Kasumi-1 (cell line): ENCODE data around the gene HOXB9.

Experiments used
- DNase-seq, 2 experiments: peaks; one replicate each; lab custom pipeline; 2025; lab: John Stamatoyannopoulos, UW

Gene HOXB9

GRCh38 chr17:48626245-48627117 lies at the start of gene HOXB9:
Gene HOXB9 (minus strand): TSS chr17:48626358. CDS start chr17:48626269, 89 bp downstream.
- no peak for DNase-seq

DNA sequence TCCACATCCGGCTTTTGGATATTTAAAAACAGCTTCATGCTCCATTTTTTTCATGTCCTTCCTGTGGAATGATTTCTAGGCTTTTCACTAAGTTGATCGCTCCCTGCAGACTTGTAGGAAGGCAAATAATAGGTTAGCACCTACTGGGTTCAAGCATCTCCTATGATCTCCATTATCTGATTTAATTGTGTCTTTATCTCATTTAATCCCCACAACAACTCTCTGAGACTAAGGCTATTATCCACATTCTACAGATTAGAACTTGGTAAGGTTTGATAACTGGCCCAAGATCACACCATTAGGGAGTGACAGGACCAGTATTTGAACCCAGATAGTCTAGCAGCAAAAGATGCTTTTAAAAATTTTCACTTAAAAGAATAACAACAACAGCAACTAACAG lies 46.2 kb upstream of the HOXB9 start:
- DNase-seq, result no peak

GRCh38 chr17:48671697-48672171 lies 45.6 kb upstream of the HOXB9 start:
- DNase-seq, result peak; percentile 64 to 72

DNA sequence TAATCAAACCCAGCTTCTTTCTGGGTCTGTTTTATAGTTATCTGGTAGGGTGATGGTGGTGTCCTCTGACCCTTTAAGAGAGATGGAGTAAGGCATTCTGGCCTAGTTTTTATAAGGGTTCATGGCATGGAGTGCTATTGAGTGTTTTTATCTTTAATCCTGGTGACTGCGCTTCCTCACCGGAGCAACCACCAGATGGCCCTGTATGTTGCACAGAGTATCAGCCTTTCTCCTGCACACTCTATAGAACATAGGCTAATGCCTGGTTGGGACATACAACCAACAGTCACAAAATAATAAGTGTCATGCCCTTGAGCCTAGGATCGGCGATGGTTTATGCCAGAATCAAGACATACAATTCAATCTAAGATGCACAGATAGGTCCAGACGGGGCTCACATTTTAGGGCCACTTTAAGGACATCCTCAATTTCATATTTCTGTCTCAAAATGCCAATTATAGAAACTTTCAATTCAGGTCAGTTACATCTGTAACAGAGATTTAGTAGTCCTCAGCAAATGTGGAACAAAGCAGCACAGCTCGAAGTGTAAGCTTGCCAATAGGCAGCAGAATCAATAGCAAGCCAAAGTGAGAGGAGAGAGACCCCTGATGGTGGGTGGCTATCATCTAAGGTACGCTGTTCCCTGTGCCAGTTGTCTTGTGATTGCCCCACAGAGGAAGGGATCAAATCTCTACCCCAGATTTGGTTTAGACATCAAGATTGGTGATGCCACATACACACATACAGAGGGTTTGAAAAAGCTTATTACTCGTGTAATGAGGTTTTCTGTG lies 37.2 kb upstream of the HOXB9 start:
- DNase-seq, result peak in 1 of 2 experiments; percentile 8

DNA sequence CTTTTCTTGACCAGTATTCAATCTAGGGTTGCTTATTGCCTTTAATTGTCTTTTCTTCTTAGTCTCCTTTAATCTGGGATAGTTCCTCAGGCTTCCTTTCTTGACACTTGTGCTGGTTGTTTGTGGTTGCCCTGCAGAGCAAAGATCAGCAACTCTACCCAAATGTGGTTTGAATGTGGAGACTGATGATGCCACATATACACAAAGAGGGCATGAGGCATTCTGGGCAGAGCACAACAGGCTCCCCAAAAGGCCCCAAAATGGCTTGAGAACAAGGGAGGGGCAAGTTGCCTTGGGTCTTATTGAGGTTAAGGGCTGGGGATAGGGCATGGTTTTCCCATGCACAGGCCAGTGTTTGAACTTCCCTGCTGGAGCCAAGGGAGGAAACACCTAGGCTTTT lies 29.8 kb upstream of the HOXB9 start:
- DNase-seq, result no peak

GRCh38 chr17:48649741-48650140 lies 23.6 kb upstream of the HOXB9 start:
- DNase-seq, result no peak

DNA sequence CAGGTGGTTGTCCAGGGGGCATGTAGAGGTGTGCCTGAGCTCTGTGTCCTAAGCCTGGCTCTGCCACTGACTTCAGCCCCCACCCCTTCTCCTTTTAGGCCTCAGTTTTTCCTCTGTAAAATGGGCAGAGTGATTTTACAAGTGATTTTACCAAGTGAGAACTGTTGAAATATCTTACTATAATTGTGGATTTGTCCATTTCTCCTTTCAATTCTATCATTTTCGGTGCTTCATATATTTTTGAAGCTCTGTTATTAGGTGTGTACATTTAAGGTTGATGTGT lies 21.7 kb upstream of the HOXB9 start:
- DNase-seq, result no peak

DNA sequence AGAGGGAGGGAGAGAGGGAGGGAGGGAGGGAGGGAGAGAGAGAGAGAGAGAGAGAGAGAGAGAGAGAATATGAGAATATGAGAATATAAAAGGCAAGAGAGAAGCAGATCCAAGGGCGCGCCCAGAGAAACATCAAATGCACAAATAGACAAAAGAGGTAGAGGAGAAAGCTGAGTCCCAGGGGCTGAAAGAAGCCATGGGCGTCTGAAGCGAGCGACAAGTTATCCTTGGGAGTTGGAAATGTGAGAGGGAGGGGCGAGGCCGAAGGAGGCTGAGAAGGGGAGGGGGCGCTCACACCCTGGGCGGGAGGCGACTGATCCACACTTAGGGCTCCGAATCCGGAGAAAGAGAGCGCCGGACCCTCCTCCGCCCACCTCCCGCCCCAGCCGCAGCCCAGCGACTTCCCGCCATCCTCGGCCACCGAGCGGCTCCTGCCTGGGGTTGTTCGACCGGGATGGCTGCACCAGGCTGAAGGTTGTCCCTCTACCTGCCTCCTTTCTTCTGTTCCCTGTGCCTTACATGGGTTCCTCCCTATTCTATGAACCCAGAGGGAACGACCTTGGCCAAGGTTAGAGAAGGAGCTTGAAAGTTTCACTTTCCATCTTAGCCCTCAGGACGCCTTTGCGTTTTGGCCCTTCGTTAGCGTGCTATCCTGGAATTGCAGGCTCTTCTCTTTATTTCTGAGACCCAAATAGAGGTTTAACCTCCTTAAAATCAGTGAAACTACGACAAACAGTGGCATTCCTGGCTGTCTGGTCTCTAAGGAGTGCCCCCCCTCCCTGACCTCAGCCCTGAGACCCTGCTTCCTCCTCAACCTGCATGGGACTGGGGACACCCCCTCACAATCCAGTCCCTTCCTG lies 21.2 kb upstream of the HOXB9 start:
- DNase-seq, result no peak

DNA sequence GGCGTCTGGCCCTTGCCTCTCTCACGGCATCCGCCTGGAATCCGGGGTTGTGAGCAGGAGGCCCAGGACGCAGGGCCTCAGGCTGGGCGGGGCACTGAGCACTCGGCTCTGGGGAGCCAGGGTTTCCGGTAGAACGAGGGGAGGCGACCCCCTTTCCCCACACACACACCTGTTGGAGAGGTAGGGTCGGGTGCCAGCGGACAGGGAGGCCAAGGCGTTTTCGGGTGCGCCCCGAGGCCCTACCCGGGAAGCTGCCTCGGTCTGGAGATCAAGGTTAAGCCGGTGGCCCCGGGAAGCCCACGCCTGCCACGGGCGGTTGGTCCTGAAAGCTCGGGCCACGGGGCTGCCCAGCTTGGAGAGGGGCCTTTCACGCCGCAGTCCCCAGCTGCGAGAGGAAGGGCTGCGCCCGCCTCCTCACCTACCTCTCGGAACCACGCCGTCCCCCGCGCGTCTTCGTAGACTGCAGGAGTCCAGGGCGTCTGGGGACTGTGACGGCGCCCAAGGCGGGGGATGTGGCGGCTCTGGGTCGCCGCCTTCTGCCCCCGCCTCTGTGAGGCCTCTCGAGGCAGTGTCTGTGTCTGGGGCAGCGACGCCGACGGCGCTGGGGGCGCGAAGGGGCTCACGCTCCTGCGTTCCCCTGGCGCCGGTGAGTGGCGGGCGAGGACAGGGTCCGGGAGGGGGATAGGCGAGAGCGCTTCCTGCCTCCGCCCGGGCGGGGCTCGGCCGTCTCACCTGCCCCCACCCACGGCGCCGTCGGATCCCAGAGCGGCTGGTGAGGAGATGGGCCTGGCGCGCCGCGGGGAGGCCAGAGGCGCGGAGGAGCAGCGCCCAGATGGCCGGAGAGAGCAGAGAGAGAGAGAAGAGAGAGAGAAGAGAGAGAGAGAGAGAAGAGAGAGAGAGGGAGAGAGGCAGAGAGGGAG lies 20.3 kb upstream of the HOXB9 start:
- no peak for DNase-seq

DNA sequence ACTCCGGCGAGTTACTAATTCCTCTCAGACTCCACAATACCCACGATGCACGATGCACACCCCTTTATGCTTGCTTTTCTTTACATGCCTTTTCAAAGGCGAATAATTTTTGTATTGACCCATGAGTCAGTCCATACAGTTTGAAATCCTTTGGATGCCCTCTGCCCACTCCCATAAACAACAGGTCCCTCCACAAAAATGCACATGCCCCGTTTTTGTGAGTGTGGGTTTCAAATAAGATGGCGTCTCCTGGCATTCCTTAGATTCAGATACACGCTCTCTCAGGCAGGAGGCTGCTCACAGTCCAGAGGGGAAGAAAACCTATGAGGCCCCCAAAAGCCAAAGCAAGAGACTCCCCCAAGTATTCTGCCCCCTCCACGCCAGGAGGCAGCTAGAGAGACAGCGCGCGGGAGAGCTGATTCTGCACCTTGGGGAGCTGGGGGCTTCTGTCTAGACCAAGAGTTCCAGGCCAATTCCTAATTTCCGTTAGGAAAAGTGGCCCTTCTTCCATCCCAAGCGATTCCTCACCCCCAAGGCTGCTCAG lies 19.6 kb upstream of the HOXB9 start:
- DNase-seq, result no peak

DNA sequence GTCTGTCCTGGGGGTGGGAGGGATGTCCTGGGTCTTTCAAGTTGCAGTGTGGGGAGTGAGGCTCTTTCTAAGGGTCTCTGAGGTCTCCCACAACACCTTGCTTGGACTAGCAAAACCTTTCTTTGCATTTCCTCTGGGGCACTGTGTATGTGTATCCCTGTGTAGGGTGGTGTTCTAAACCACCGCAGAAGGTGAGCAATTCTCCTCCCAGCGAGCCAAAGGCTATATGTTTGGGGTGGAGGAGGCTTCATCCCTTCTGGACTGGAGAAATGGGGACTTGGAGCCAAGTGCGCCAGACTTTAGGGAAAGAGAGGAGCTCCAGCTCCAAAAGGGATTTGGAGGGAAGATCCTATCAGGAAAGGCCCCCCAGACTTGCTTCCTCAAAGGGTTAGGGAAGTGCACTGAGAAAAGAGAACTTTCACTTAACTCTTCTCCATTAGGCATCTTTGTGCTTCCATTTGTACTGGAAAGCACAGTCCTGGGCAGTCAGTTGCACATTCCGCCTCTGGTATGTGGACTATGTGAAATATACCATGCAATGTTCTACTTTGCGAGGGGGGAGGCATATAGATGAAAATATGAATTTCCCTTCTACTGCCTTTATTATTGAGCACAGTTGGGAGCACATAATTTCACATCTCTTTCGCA lies 18.9 kb upstream of the HOXB9 start:
- DNase-seq, result no peak

DNA sequence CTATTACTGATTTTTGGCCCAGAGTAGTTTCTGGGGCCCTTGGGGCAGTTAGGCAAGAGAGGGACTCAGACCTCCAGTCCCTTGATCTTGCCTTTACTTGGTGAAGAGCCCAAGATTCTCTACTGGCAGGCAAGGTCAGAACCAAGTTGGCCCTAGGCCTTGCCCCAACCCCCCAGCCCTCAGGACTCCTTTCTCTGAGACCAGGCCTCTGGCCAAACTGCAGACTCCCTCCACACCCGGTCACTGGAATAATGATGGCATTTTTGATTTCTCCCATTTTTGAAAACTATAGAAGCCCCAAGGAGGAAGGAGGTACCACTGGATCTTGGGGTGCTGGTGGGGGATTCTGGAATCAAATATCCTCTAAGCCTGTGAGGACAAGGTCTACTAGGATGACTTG lies 18.0 kb upstream of the HOXB9 start:
- no peak for DNase-seq

GRCh38 chr17:48643697-48644012 lies 17.5 kb upstream of the HOXB9 start:
- DNase-seq, result no peak

DNA sequence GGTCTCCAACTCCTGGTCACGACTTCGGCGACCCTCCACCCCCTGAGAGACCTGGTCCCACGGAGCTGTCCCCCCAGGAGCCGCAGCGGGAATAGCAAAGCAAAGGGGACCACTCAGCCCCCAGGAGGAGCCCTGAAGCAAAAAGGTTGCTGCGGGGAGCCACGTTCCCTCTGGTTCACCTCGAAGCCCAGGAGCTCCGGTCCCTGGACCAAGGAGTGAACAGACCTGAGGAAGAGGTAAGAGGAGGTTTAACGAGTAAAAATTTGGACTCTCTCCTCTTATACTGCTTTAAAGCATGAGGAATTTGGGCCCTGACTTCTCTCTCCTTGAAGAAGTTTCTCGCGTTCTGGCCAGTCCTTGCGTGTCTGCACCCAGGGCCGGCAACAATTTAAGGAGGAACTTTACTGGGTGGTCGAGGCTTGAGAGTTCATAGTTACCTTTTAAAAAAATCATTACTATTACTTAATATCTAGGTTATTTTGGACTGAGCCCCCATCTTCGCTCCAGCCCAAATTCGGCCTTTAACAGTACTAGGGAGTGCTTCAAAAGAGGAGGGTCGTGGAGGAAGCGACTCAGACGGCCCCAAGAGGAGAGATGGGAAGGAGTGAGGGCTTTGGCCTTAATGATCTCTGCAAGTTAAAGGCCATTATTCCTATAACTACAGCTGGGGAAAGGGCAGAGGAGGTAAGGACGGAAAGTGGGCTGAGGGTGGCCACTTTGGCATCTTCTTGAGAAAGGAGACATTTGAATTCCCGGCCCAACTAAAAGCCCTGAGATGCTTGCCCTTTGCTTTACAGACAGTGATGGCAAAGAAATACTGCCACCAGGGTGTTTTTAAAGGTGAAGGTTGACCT lies 16.9 kb upstream of the HOXB9 start:
- DNase-seq, result no peak

- DNase-seq, result no peak
Observed at GRCh38 chr17:48642059-48642842, 16.1 kb upstream of the HOXB9 start.

GRCh38 chr17:48641541-48642058 lies 15.4 kb upstream of the HOXB9 start:
- no peak for DNase-seq

GRCh38 chr17:48640858-48641180 lies 14.7 kb upstream of the HOXB9 start:
- no peak for DNase-seq

GRCh38 chr17:48639982-48640857 lies 14.1 kb upstream of the HOXB9 start:
- DNase-seq, result no peak
